ENCODE data around the gene IL37. TPM values are rescaled to one million over a fixed set of nuclear protein-coding genes. Genes with fewer than 3 reads are reported as not detected.

The IL37 gene
- total and polyA plus RNA-seq, 8 donors, result not detected

- H3K4me1 ChIP-seq, result no peaks in the 10 kb centered on the region
- no peaks in the 10 kb centered on the region for H3K27me3 ChIP-seq
- no peak for ATAC-seq
- no peak for FAIRE-seq
- 75 to 79% methylated on average over 2 of the region's 2 CpGs for WGBS, 2 donors
- no peak for TF ChIP-seq CTCF (IDR thresholded peaks at IDR 0.05)
- no peaks in the 10 kb centered on the region for H3K36me3 ChIP-seq
- intact Hi-C loops (cut with DNase I), result no loop called here
- no peak for DNase-seq
- H3K4me3 ChIP-seq, result no peak overlapping the region
- H3K9me3 ChIP-seq, result no peaks in the 10 kb centered on the region
- H3K27ac ChIP-seq, result no peak overlapping the region
Measured at GRCh38 chr2:112883669-112884068, 27.3 kb upstream of the IL37 start.

- TF ChIP-seq CTCF (IDR thresholded peaks at IDR 0.05), result peak; percentile 59 to 80 (median 73)
- no peak for FAIRE-seq
- no peaks in the 10 kb centered on the region for H3K36me3 ChIP-seq
- peak; percentile 74 to 96 (median 88) for ATAC-seq
- DNase-seq, result peak in 5 of 6 donors; percentile 32 to 79 (median 63)
- no peak overlapping the region for H3K27ac ChIP-seq
- H3K4me1 ChIP-seq, result no peaks in the 10 kb centered on the region
- no peaks in the 10 kb centered on the region for H3K9me3 ChIP-seq
- H3K4me3 ChIP-seq, result no peak overlapping the region
- intact Hi-C loops (cut with DNase I), result loop anchor here in 1 of 3 donors (5.0 kb wide), 1 partner anchor 133 kb away; no protein-coding TSS in a partner anchor
- 27 to 34% methylated on average over 6 of the region's 6 CpGs for WGBS, 2 donors
- no peaks in the 10 kb centered on the region for H3K27me3 ChIP-seq
Measured at GRCh38 chr2:112884869-112885505, 26.0 kb upstream of the IL37 start.

GRCh38 chr2:112885506-112885902 is 25.5 kb upstream of the IL37 start:
- Histone ChIP-seq H3K27me3 (no peaks in the 10 kb centered on the region), H3K4me1 (no peaks in the 10 kb centered on the region), H3K4me3 (no peak overlapping the region), H3K36me3 (no peaks in the 10 kb centered on the region), H3K27ac (no peak overlapping the region), H3K9me3 (no peaks in the 10 kb centered on the region)
- FAIRE-seq, result no peak
- no peak for TF ChIP-seq CTCF (IDR thresholded peaks at IDR 0.05)
- ATAC-seq, result no peak
- intact Hi-C loops (cut with DNase I), result loop anchor here in 1 of 3 donors (5.0 kb wide), 1 partner anchor 133 kb away; no protein-coding TSS in a partner anchor
- DNase-seq, result no peak
- WGBS, 2 donors, result 45 to 52% methylated on average over 4 of the region's 4 CpGs

- ATAC-seq, result no peak
- intact Hi-C loops (cut with DNase I), result loop anchor here in 1 of 3 donors (5.0 kb wide), 1 partner anchor 134 kb away; no protein-coding TSS in a partner anchor
Measured at GRCh38 chr2:112886291-112886690, 24.7 kb upstream of the IL37 start.

More at GRCh38 chr2:112886291-112886690, 24.7 kb upstream of the IL37 start:
- no peak for TF ChIP-seq CTCF (IDR thresholded peaks at IDR 0.05)
- Histone ChIP-seq H3K4me3 (no peak overlapping the region), H3K4me1 (no peaks in the 10 kb centered on the region), H3K27ac (no peak overlapping the region), H3K27me3 (no peaks in the 10 kb centered on the region), H3K36me3 (no peaks in the 10 kb centered on the region), H3K9me3 (no peaks in the 10 kb centered on the region)
- no peak for FAIRE-seq
- DNase-seq, result no peak
- WGBS, 2 donors, result 53 to 55% methylated on average over 2 of the region's 2 CpGs
